Keratinocyte (primary cell): ENCODE results near the gene NMT2. TPM values are rescaled to one million over a fixed set of nuclear protein-coding genes. Genes with fewer than 3 reads are reported as not detected.

Experiments
- DNase-seq: peaks from one replicate; pipeline ENCODE4 v3.0.0-alpha.2; 2011; ENCODE audit warnings: low read depth, missing footprints, low spot score
- FAIRE-seq: peaks from 2 replicates; lab custom pipeline; 2011; peaks lifted over from hg19 to GRCh38; lab: Jason Lieb, UNC
- H2AFZ ChIP-seq: 2 replicates; pipeline ENCODE4 v1.6.0; 2012; ENCODE audit warnings: low read length, control low read depth, inconsistent platforms; ENCODE audit not compliant: control insufficient read depth
- H3K27ac ChIP-seq: 2 replicates; pipeline ENCODE4 v1.5.1; 2011; ENCODE audit warnings: low read length; ENCODE audit not compliant: control insufficient read depth, insufficient read depth
- H3K27me3 ChIP-seq: 3 replicates; pipeline ENCODE4 v1.6.0; 2011; ENCODE audit warnings: low read length; ENCODE audit not compliant: control insufficient read depth, insufficient read depth; ENCODE audit errors: extremely low read depth
- H3K36me3 ChIP-seq, 2 experiments: 2 replicates in 1 of 2; 3 replicates in 1 of 2; pipeline ENCODE4 v1.5.1; 2011; ENCODE audit warnings: low read length in 2 of 2, mild to moderate bottlenecking in 1 of 2; ENCODE audit not compliant: control insufficient read depth in 2 of 2, insufficient read depth in 2 of 2; ENCODE audit errors: extremely low read depth in 1 of 2
- H3K4me1 ChIP-seq: 3 replicates; pipeline ENCODE4 v1.5.1; 2011; ENCODE audit warnings: low read length; ENCODE audit not compliant: control insufficient read depth, insufficient read depth; ENCODE audit errors: extremely low read depth
- H3K4me2 ChIP-seq: 3 replicates; pipeline ENCODE4 v1.6.0; 2011; ENCODE audit warnings: low read depth, low read length; ENCODE audit not compliant: control insufficient read depth, insufficient read depth; ENCODE audit errors: extremely low read depth
- H3K4me3 ChIP-seq, 3 experiments: fragments of 200-600 bp in 1 of 3; sonication (generic) in 1 of 3; 2 replicates in 2 of 3; 3 replicates in 1 of 3; pipeline ENCODE4 v1.5.1; 2011 to 2016; ENCODE audit warnings: low read length in 3 of 3, mild to moderate bottlenecking in 3 of 3, control low read depth in 2 of 3, inconsistent platforms in 1 of 3, low read depth in 1 of 3, mixed read lengths in 1 of 3, mixed run types in 1 of 3, moderate library complexity in 1 of 3; ENCODE audit not compliant: control insufficient read depth in 2 of 3, insufficient read depth in 2 of 3; ENCODE audit errors: extremely low read depth in 1 of 3
- H3K79me2 ChIP-seq: 2 replicates; pipeline ENCODE4 v1.6.0; 2012; ENCODE audit warnings: low read length; ENCODE audit not compliant: control insufficient read depth, insufficient read depth
- H3K9ac ChIP-seq: 3 replicates; pipeline ENCODE4 v1.6.0; 2011; ENCODE audit warnings: low read length; ENCODE audit not compliant: control insufficient read depth, insufficient read depth; ENCODE audit errors: extremely low read depth
- H3K9me1 ChIP-seq: 3 replicates; pipeline ENCODE4 v1.6.0; 2011; ENCODE audit warnings: low read length; ENCODE audit not compliant: control insufficient read depth, insufficient read depth; ENCODE audit errors: extremely low read depth
- H3K9me3 ChIP-seq: 2 replicates; pipeline ENCODE4 v1.5.1; 2012; ENCODE audit warnings: low read depth, low read length; ENCODE audit not compliant: control insufficient read depth
- H4K20me1 ChIP-seq: 3 replicates; pipeline ENCODE4 v1.6.0; 2011; ENCODE audit warnings: low read length; ENCODE audit not compliant: control insufficient read depth, insufficient read depth; ENCODE audit errors: extremely low read depth
- CTCF ChIP-seq, 3 experiments: IDR thresholded peaks in 1 of 3; conservative IDR thresholded peaks in 1 of 3; optimal IDR thresholded peaks in 1 of 3; 2 replicates in 2 of 3; 3 replicates in 1 of 3; pipeline versions ENCODE3 to v1.5.1; 2011; ENCODE audit warnings: low read length in 3 of 3, mild to moderate bottlenecking in 3 of 3, moderate library complexity in 2 of 3, control low read depth in 1 of 3, inconsistent platforms in 1 of 3; ENCODE audit not compliant: insufficient read depth in 2 of 3; ENCODE audit errors: extremely low read depth in 1 of 3
- EZH2 ChIP-seq: IDR thresholded peaks from one replicate; pipeline ENCODE4 v1.6.1; 2012; ENCODE audit warnings: inconsistent platforms, mild to moderate bottlenecking, low read length, moderate library complexity
- dilution Hi-C: fragments of 300-500 bp; cut with MboI; formaldehyde crosslinking; loops from one replicate; pipeline ENCODE4 v1.7.0; 2020; ENCODE audit warnings: low sequenced_read_pairs; ENCODE audit not compliant: extremely low pct_ligation_motif_present
- polyA plus RNA-seq, 5 experiments: library from polyadenylated mRNA; depleted of rRNA in 3 of 5; stranded (reverse) in 3 of 5; stranded (forward) in 1 of 5; unstranded in 1 of 5; fragments of >200 nt; gene quantifications; 1 replicate in 1 of 5; 2 replicates in 3 of 5; 3 replicates in 1 of 5; pipeline versions ENCODE4 v1.2.1 to v1.2.3, GENCODE V29; 2011 to 2012; ENCODE audit warnings: missing spikeins in 2 of 5, low read depth in 1 of 5, low replicate concordance in 1 of 5

The NMT2 gene
- polyA plus RNA-seq, 1 donor (not counting 4 experiments of a cell fraction or from before 2014, with no cell fraction given) = 9.9 TPM

GRCh38 chr10:15103513-15103912 is 65.0 kb downstream of the NMT2 start:
- H3K27me3 ChIP-seq = no peaks in the 10 kb centered on the region

GRCh38 chr10:15099886-15100285 is 68.6 kb downstream of the NMT2 start:
- H3K79me2 ChIP-seq = peaks cover 54% of the 10 kb centered on the region
- no peak for TF ChIP-seq CTCF (optimal IDR thresholded peaks at IDR 0.05 in 1 of 3, IDR thresholded peaks at IDR 0.05 in 1 of 3, conservative IDR thresholded peaks at IDR 0.05 in 1 of 3; ENCODE audit: extremely low read depth in 1 of 3, insufficient read depth in 2 of 3, low read length in 3 of 3)
- TF ChIP-seq EZH2 = no peak
- peaks cover 17 to 23% of the 10 kb centered on the region in 2 experiments for H3K36me3 ChIP-seq
- H3K4me1 ChIP-seq = peaks cover 13% of the 10 kb centered on the region
- H3K9me1 ChIP-seq = no peaks in the 10 kb centered on the region
- H3K4me2 ChIP-seq = no peak overlapping the region
- no peaks in the 10 kb centered on the region for H3K27me3 ChIP-seq
- H3K4me3 ChIP-seq = no peak overlapping the region
- no peaks in the 10 kb centered on the region for H3K9me3 ChIP-seq
- no peak overlapping the region for H3K9ac ChIP-seq
- no peak overlapping the region for H2AFZ ChIP-seq
- FAIRE-seq (no peak), DNase-seq (no peak)
- dilution Hi-C loops = no loop called here
- no peak overlapping the region for H3K27ac ChIP-seq
- H4K20me1 ChIP-seq = peaks cover 3% of the 10 kb centered on the region

More at GRCh38 chr10:15103513-15103912, 65.0 kb downstream of the NMT2 start:
- no peak overlapping the region for H3K4me2 ChIP-seq
- peaks cover 8% of the 10 kb centered on the region for H3K4me1 ChIP-seq
- TF ChIP-seq EZH2 (no peak), CTCF (optimal IDR thresholded peaks at IDR 0.05 in 1 of 3, IDR thresholded peaks at IDR 0.05 in 1 of 3, conservative IDR thresholded peaks at IDR 0.05 in 1 of 3; ENCODE audit: extremely low read depth in 1 of 3, insufficient read depth in 2 of 3, low read length in 3 of 3) (no peak)
- FAIRE-seq (no peak), DNase-seq (no peak)
- no peaks in the 10 kb centered on the region for H3K9me3 ChIP-seq
- H3K79me2 ChIP-seq = peaks cover 42% of the 10 kb centered on the region
- H3K27ac ChIP-seq = no peak overlapping the region
- H3K4me3 ChIP-seq = no peak overlapping the region
- peaks cover 17 to 27% of the 10 kb centered on the region in 2 experiments for H3K36me3 ChIP-seq
- peaks cover 3% of the 10 kb centered on the region for H4K20me1 ChIP-seq
- H3K9ac ChIP-seq = no peak overlapping the region
- H2AFZ ChIP-seq = no peak overlapping the region
- dilution Hi-C loops = no loop called here
- no peaks in the 10 kb centered on the region for H3K9me1 ChIP-seq
